Kidney epithelial cell (primary cell): ENCODE measurements around the gene MYBPHL. TPM values are rescaled to one million over a fixed set of nuclear protein-coding genes. Genes with fewer than 3 reads are reported as not detected.
A peak's percentile ranks its signal among the peaks of the same experiment; 100 is the strongest.

ENCODE experiments used
- DNase-seq: peaks from one replicate; pipeline ENCODE4 v3.0.0-alpha.2; 2010; ENCODE audit warnings: low read depth
- H3K27me3 ChIP-seq: 2 replicates; pipeline ENCODE4 v1.6.0; 2011; ENCODE audit warnings: low read length; ENCODE audit not compliant: control insufficient read depth, insufficient read depth
- H3K36me3 ChIP-seq: 2 replicates; pipeline ENCODE4 v1.5.1; 2011; ENCODE audit warnings: low read length; ENCODE audit not compliant: control insufficient read depth, insufficient read depth
- H3K4me3 ChIP-seq: 2 replicates; pipeline ENCODE4 v1.5.1; 2011; ENCODE audit warnings: low read depth, mild to moderate bottlenecking, control low read depth, low read length
- CTCF ChIP-seq: IDR thresholded peaks from 2 replicates; pipeline ENCODE4 v1.5.1; 2011; ENCODE audit warnings: mild to moderate bottlenecking, moderate library complexity, low read length, control low read depth, inconsistent platforms; ENCODE audit not compliant: insufficient read depth, poor library complexity, severe bottlenecking
- total RNA-seq: library from RNA; depleted of rRNA; stranded (reverse); fragments of >200 nt; gene quantifications from 2 replicates; pipeline ENCODE4 v1.2.3, GENCODE V29; 2015

The MYBPHL gene
- total RNA-seq, 1 donor from 2014 or later: not detected

- H3K36me3 ChIP-seq: peaks cover under 1% of the 10 kb centered on the region
- no peak for TF ChIP-seq CTCF
- no peak overlapping the region for H3K4me3 ChIP-seq
- no peak for DNase-seq
- H3K27me3 ChIP-seq: no peaks in the 10 kb centered on the region
These were observed 50.7 kb downstream of the MYBPHL start for GRCh38 chr1:109256085-109256484.

- no peak for TF ChIP-seq CTCF
- Histone ChIP-seq H3K36me3 (no peaks in the 10 kb centered on the region), H3K27me3 (no peaks in the 10 kb centered on the region), H3K4me3 (no peak overlapping the region)
- no peak for DNase-seq
These were observed 51.1 kb downstream of the MYBPHL start for GRCh38 chr1:109255678-109256077.

- DNase-seq: no peak
- Histone ChIP-seq H3K36me3 (no peaks in the 10 kb centered on the region), H3K27me3 (no peaks in the 10 kb centered on the region), H3K4me3 (no peak overlapping the region)
- TF ChIP-seq CTCF: peak; percentile 36
These were observed 51.6 kb downstream of the MYBPHL start for GRCh38 chr1:109255097-109255651.

GRCh38 chr1:109254621-109255096 lies 52.2 kb downstream of the MYBPHL start:
- Histone ChIP-seq H3K36me3 (no peaks in the 10 kb centered on the region), H3K4me3 (no peak overlapping the region), H3K27me3 (no peaks in the 10 kb centered on the region)
- peak; percentile 16 for TF ChIP-seq CTCF
- DNase-seq: no peak

GRCh38 chr1:109253803-109254620 lies 52.8 kb downstream of the MYBPHL start:
- peak overlapping the region; percentile 20 for H3K4me3 ChIP-seq
- peak; percentile 43 for DNase-seq

More at GRCh38 chr1:109253803-109254620, 52.8 kb downstream of the MYBPHL start:
- Histone ChIP-seq H3K27me3 (no peaks in the 10 kb centered on the region), H3K36me3 (no peaks in the 10 kb centered on the region)
- TF ChIP-seq CTCF: no peak
